ENCODE measurements around the gene PITX3.
A peak's percentile ranks its signal among the peaks of the same experiment; 100 is the strongest.

Gene PITX3

DNA sequence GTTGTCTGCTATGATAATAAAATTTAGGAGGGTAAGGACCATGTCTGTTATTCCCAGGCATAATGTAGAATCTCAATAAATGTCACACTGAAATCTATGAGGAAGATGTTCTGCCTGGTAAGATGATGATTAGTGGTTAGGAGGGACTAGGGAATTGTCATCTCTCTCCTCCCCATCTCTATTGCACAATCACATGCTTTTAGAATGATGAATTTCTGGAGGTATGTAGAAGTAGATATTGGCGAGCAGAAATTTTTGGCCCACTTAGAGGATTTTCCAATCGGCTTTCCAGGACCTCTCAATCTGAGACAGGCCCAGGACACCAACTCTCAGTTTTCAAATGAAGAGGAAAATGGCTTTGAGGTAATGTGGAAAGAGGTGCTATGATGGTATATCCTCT is 2.0 kb upstream of the PITX3 start:
- Histone ChIP-seq H3K9ac (no peak overlapping the region), H2AFZ (no peak overlapping the region), H3K4me3 (ENCODE audit: low read depth, low read length) (no peak overlapping the region), H3K27ac (no peak overlapping the region), H3K9me3 (ENCODE audit: control insufficient read depth, low read length) (no peaks in the 10 kb centered on the region), H3K4me1 (peaks cover 29% of the 10 kb centered on the region), H3K36me3 (ENCODE audit: control insufficient read depth, insufficient read depth, low read length) (no peaks in the 10 kb centered on the region), H3K4me2 (ENCODE audit: low read length) (no peak overlapping the region), H3K27me3 (ENCODE audit: control insufficient read depth, insufficient read depth, low read length) (no peaks in the 10 kb centered on the region), H3K79me2 (peaks cover 26% of the 10 kb centered on the region)
- TF ChIP-seq, protein P1, sequence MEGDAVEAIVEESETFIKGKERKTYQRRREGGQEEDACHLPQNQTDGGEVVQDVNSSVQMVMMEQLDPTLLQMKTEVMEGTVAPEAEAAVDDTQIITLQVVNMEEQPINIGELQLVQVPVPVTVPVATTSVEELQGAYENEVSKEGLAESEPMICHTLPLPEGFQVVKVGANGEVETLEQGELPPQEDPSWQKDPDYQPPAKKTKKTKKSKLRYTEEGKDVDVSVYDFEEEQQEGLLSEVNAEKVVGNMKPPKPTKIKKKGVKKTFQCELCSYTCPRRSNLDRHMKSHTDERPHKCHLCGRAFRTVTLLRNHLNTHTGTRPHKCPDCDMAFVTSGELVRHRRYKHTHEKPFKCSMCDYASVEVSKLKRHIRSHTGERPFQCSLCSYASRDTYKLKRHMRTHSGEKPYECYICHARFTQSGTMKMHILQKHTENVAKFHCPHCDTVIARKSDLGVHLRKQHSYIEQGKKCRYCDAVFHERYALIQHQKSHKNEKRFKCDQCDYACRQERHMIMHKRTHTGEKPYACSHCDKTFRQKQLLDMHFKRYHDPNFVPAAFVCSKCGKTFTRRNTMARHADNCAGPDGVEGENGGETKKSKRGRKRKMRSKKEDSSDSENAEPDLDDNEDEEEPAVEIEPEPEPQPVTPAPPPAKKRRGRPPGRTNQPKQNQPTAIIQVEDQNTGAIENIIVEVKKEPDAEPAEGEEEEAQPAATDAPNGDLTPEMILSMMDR (IDR thresholded peaks at IDR 0.05): no peak

GRCh38 chr10:102242118-102242485 is 790 bp upstream of the PITX3 start:
- TF ChIP-seq, protein P1 (IDR thresholded peaks at IDR 0.05): no peak
- peak overlapping the region; percentile 43 for H3K4me3 ChIP-seq (ENCODE audit: low read depth, low read length)
- H3K27ac ChIP-seq: no peak overlapping the region
- peaks cover 14% of the 10 kb centered on the region for H3K79me2 ChIP-seq
- H2AFZ ChIP-seq: peak overlapping the region; percentile 72
- no peaks in the 10 kb centered on the region for H3K27me3 ChIP-seq (ENCODE audit: control insufficient read depth, insufficient read depth, low read length)
- H3K9ac ChIP-seq: no peak overlapping the region
- peaks cover 19% of the 10 kb centered on the region for H3K4me1 ChIP-seq
- H3K36me3 ChIP-seq (ENCODE audit: control insufficient read depth, insufficient read depth, low read length): no peaks in the 10 kb centered on the region
- no peaks in the 10 kb centered on the region for H3K9me3 ChIP-seq (ENCODE audit: control insufficient read depth, low read length)
- peak overlapping the region; percentile 93 for H3K4me2 ChIP-seq (ENCODE audit: low read length)

DNA sequence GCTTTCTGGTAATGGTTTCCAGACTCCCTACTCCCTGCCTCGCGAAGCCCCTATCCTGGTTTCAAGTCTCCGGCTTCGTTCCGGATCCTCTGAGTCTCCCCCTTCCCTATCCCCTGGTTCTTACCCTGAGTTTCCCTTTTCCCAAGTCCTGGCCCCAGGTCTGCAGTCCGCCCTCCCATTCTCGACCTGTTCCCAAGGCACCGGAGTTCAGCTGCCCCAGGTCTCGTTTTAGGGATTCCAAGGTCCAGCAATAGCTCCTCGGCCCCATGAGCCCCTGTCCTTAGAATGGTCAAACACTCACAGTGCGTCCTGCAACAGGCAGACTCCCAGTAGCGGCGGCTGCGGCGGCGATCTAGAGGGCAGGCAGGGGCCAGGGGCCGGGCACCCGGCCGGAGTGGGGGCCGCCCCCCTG is 274 bp downstream of the PITX3 start:
- Histone ChIP-seq H3K36me3 (ENCODE audit: control insufficient read depth, insufficient read depth, low read length) (no peaks in the 10 kb centered on the region), H3K27ac (no peak overlapping the region), H3K9me3 (ENCODE audit: control insufficient read depth, low read length) (no peaks in the 10 kb centered on the region), H3K4me1 (peaks cover 8% of the 10 kb centered on the region), H3K4me3 (ENCODE audit: low read depth, low read length) (peak overlapping the region; percentile 43), H3K27me3 (ENCODE audit: control insufficient read depth, insufficient read depth, low read length) (no peaks in the 10 kb centered on the region), H3K9ac (no peak overlapping the region), H2AFZ (peak overlapping the region; percentile 72), H3K79me2 (peaks cover 3% of the 10 kb centered on the region), H3K4me2 (ENCODE audit: low read length) (peak overlapping the region; percentile 93)
- TF ChIP-seq, protein P1 (IDR thresholded peaks at IDR 0.05): no peak

GRCh38 chr10:102240467-102241031 is 763 bp downstream of the PITX3 start:
- Histone ChIP-seq H3K9me3 (ENCODE audit: control insufficient read depth, low read length) (no peaks in the 10 kb centered on the region), H3K36me3 (ENCODE audit: control insufficient read depth, insufficient read depth, low read length) (no peaks in the 10 kb centered on the region), H3K27me3 (ENCODE audit: control insufficient read depth, insufficient read depth, low read length) (no peaks in the 10 kb centered on the region), H3K4me3 (ENCODE audit: low read depth, low read length) (no peak overlapping the region), H2AFZ (peak overlapping the region; percentile 72), H3K79me2 (peaks cover 2% of the 10 kb centered on the region), H3K9ac (no peak overlapping the region), H3K4me2 (ENCODE audit: low read length) (peak overlapping the region; percentile 93), H3K4me1 (peaks cover 8% of the 10 kb centered on the region), H3K27ac (no peak overlapping the region)
- TF ChIP-seq, protein P1 (IDR thresholded peaks at IDR 0.05): no peak

DNA sequence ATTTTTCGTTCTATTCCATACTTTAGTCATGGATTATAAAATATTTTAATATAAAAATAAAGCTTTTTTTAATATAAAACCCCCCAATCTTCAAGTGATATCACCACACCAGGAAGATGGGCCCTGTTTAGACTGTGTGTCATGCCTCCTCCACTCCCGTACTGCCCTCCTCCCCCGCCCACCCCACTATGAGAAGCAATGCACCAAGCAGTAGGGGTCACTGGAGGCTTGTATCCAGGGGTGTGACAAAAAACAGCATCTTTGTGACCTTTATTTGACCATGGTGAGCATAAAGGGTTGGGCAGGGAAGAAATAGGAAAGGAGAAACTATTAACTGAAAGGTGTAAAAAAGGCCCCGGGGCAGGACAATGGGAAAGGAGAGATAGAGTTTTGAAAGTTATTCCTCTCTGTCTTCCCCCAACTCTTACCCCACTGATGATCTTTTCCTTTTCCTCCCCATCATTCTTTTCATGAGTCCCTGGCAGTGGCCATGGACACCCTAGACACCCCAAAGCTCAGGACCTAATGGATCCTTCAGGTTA is 3.5 kb downstream of the PITX3 start:
- Histone ChIP-seq H3K9me3 (ENCODE audit: control insufficient read depth, low read length) (no peaks in the 10 kb centered on the region), H2AFZ (no peak overlapping the region), H3K27ac (no peak overlapping the region), H3K36me3 (ENCODE audit: control insufficient read depth, insufficient read depth, low read length) (no peaks in the 10 kb centered on the region), H3K9ac (no peak overlapping the region), H3K4me3 (ENCODE audit: low read depth, low read length) (no peak overlapping the region), H3K4me2 (ENCODE audit: low read length) (no peak overlapping the region), H3K4me1 (peaks cover 5% of the 10 kb centered on the region), H3K27me3 (ENCODE audit: control insufficient read depth, insufficient read depth, low read length) (no peaks in the 10 kb centered on the region), H3K79me2 (no peaks in the 10 kb centered on the region)
- TF ChIP-seq, protein P1 (IDR thresholded peaks at IDR 0.05): no peak

Data from parathyroid adenoma (tissue), 2 donors.